WI38 (cell line): Measurements from ENCODE around the gene FBXO21.

ENCODE experiments used
- H3K4me3 ChIP-seq: 2 replicates; pipeline ENCODE4 v1.5.1; 2011; ENCODE audit warnings: low read depth, mild to moderate bottlenecking, control low read depth, low read length
- TF ChIP-seq, protein P1 (sequence below): IDR thresholded peaks from 2 replicates; pipeline ENCODE4 v1.5.1; 2012; ENCODE audit warnings: low read depth, mild to moderate bottlenecking, control low read depth, low read length

Gene FBXO21

DNA sequence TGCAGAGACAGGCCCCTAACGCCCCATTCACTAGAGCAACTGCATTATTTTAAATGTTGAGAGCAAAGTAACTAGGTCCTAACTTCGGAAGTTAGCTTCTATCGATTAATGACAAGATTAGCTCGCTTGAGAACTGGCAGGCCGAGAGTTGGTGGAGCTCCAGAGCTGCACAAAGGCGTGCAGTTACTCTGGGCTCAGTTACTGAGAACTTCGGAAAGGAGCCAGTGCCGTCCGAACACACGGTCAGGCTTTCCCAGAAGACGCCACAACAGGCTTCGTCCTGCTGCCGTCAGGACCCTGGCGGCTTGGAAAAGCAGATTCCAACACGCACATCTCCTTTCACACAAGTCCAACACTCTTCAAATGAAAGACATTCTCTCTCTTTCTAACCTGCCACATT lies 45.7 kb downstream of the FBXO21 start:
- TF ChIP-seq, protein P1, sequence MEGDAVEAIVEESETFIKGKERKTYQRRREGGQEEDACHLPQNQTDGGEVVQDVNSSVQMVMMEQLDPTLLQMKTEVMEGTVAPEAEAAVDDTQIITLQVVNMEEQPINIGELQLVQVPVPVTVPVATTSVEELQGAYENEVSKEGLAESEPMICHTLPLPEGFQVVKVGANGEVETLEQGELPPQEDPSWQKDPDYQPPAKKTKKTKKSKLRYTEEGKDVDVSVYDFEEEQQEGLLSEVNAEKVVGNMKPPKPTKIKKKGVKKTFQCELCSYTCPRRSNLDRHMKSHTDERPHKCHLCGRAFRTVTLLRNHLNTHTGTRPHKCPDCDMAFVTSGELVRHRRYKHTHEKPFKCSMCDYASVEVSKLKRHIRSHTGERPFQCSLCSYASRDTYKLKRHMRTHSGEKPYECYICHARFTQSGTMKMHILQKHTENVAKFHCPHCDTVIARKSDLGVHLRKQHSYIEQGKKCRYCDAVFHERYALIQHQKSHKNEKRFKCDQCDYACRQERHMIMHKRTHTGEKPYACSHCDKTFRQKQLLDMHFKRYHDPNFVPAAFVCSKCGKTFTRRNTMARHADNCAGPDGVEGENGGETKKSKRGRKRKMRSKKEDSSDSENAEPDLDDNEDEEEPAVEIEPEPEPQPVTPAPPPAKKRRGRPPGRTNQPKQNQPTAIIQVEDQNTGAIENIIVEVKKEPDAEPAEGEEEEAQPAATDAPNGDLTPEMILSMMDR: no peak
- no peak overlapping the region for H3K4me3 ChIP-seq

DNA sequence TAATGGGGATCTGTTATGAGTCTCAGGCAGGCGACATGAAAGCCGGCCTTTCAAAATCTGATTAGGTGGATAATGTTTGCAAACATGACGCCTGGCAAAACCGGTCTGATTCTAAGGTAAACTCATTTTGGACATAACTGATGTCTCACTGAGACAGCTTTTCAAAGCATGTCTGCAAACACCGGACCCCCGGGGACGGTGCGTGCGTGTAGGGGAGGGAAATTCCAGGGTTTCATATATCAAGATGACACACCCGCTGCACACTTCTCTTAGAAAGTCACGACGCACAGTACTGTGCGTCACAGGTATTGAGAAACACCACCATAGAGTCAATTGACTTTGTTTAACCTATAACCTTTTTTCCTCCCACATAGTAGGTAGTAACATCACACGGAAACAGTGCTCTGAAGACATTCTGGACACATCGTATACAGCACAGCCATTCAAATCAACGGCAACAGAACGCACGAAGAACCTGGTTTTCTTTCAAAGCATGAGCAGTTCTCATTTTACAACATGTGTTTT lies 47.2 kb downstream of the FBXO21 start:
- H3K4me3 ChIP-seq: no peak overlapping the region
- TF ChIP-seq, protein P1: no peak

DNA sequence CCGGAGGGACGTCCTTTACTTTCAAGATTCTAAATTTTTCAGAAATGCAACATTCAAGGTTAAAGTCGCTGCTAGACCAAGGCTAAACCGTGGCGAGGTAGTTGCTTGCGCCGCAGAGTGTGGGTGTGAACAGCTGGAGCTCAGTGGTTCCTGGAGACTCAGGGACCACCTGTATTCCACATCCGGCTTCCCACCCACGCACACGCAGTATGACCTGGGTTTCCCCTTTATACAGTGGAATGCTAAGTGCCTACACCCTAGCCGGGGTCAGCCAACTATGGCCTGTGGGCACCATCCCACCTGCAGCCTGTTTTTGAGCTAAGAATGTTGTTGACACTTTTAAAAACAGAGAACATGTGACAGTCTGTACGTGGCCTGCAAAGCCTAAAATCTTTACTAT lies 48.2 kb downstream of the FBXO21 start:
- TF ChIP-seq, protein P1: no peak

DNA sequence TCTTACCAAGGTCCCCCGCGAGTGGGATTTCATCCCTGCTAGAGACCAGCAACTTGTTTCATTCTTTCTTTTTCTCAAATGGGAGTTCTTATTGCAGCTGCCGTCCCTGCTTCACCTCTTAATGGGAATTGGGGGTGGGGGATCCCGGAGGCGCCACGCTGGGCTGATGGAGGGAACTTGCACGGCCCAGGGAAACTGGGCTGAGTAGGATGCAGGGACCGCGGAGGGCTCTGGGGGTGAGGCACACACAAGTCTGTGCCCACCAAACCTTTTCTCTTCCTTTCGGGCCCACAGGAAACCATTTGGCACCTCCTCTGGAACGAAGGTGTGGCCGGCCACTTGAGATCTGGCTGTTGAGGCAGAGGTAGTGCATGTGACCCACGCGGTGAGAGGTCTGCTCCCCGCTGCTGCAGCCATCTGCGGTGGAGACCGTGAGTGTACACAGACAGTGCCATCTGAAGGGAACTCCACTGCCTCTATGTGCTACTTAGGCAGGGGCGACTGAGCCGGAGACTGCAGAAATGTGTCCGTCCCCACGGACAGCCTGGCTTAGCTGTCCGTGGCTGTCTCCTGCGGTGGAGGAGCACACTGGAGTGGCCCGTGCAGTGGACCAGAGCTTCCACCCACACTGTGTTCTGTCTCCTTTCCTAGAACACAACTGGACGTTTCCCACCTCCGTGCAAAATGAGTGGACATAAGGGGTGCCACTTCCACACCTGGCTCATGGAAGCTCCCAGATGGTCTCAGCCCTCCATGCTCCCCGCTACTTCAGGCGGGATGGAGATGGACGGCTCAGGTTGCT lies 49.0 kb downstream of the FBXO21 start:
- TF ChIP-seq, protein P1: no peak
- H3K4me3 ChIP-seq: no peak overlapping the region

More for the DNA sequence above, 48.2 kb downstream of the FBXO21 start:
- no peak overlapping the region for H3K4me3 ChIP-seq

DNA sequence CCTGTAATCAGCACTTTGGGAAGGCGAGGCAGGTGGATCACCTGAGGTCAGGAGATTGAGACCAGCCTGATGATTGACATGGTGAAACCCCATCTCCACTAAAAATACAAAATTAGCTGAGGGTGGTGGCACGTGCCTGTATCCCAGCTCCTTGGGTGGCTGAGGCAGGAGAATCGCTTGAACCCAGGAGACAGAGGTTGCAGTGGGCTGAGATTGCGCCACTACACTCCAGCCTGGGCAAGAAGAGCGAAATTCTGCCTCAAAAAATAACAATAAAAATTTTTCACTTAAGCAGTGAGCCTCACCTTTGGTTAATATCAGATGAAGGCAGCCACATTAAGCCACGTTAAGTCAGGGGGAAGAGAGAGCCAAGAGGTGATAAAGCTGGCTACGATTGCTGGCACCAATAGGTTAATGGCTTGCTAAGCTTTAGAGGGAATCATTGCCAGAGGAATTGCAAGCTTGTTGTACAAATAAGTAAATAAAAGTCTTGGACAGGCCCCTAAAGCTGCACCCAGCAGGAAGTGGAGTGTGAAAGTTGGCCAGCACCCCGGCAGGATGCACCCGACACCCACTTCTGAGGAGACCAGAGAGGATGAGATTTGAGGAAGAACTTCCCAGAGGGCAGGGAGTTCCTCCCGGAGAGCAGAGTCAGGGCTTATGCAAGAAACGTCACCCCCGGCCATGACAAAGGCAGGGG lies 49.7 kb downstream of the FBXO21 start:
- H3K4me3 ChIP-seq: no peak overlapping the region
- TF ChIP-seq, protein P1: no peak

DNA sequence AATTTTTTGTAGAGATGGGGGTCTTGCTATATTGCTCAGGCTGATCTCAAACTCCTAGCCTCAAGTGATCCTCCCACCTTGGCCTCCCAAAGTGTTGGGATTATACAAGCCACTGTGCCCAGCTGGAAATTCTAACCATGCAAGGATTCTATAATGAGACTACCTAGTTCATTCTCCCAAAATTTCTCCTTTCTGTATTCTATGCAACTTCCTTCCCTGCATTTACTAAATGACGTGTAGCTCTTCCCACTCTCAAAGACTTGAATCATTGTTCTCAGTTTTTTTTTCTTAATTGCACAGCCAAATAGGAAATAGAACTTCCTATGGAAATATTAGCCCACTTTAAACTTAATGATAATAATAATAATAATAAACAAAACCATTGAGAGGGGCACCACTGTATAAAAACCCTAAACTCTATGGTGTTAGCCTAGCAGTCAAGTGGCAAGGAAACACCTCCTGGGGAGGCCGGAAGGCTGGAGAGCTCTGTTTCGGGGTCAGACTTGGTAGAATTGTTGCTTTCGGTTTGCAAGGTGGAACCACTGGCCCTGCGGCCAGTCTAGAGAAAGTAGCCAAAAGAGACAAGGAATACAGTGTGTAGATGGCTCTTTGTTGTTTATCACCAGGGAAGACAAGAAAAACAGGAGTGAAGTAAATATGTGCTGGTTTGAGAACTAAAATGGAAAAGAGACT lies 51.1 kb downstream of the FBXO21 start:
- TF ChIP-seq, protein P1: no peak
- H3K4me3 ChIP-seq: no peak overlapping the region
